ENCODE data around the gene LAPTM5. TPM values are rescaled to one million over a fixed set of nuclear protein-coding genes. Genes with fewer than 3 reads are reported as not detected.

LAPTM5 gene
- total RNA-seq, 4 donors from 2014 or later, result 21.1 to 67.8 (median 43.1) TPM

GRCh38 chr1:30738040-30738714 lies 19.4 kb downstream of the LAPTM5 start:
- H3K4me3 ChIP-seq, result no peak overlapping the region
- no peak overlapping the region for H3K27ac ChIP-seq
- peaks cover 0 to 14% (median 2%) of the 10 kb centered on the region in 4 donors for H3K4me1 ChIP-seq
- WGBS, 2 donors, result 89 to 95% methylated on average over 5 of the region's 5 CpGs
- H3K27me3 ChIP-seq, result no peaks in the 10 kb centered on the region
- no peaks in the 10 kb centered on the region for H3K9me3 ChIP-seq
- peaks cover 0 to 6% (median 3%) of the 10 kb centered on the region in 3 donors for H3K36me3 ChIP-seq
- TF ChIP-seq EP300 (IDR thresholded peaks at IDR 0.05) (no peak), CTCF (IDR thresholded peaks at IDR 0.05) (no peak), POLR2A (IDR thresholded peaks at IDR 0.05) (no peak)
- no peak for DNase-seq (ENCODE audit: low spot score in 2 of 2)

- Histone ChIP-seq H3K27me3 (no peaks in the 10 kb centered on the region), H3K4me3 (no peak overlapping the region), H3K9me3 (no peaks in the 10 kb centered on the region), H3K4me1 (peaks cover 0 to 9% (median 7%) of the 10 kb centered on the region in 4 donors), H3K27ac (no peak overlapping the region), H3K36me3 (peaks cover 0 to 6% (median 3%) of the 10 kb centered on the region in 3 donors)
- 88 to 95% methylated on average over 14 of the region's 14 CpGs for WGBS, 2 donors
- DNase-seq (ENCODE audit: low spot score in 2 of 2), result no peak
- TF ChIP-seq CTCF (IDR thresholded peaks at IDR 0.05) (no peak), POLR2A (IDR thresholded peaks at IDR 0.05) (no peak), EP300 (IDR thresholded peaks at IDR 0.05) (no peak)
These were observed 20.1 kb downstream of the LAPTM5 start for GRCh38 chr1:30737357-30738039.

- Histone ChIP-seq H3K4me1 (peaks cover 0 to 10% (median 9%) of the 10 kb centered on the region in 4 donors), H3K9me3 (no peaks in the 10 kb centered on the region), H3K27me3 (no peaks in the 10 kb centered on the region), H3K4me3 (no peak overlapping the region), H3K36me3 (peaks cover 0 to 6% (median 3%) of the 10 kb centered on the region in 3 donors), H3K27ac (no peak overlapping the region)
- DNase-seq (ENCODE audit: low spot score in 2 of 2), result no peak
- no peak for TF ChIP-seq POLR2A (IDR thresholded peaks at IDR 0.05)
- no peak for TF ChIP-seq CTCF (IDR thresholded peaks at IDR 0.05)
- TF ChIP-seq EP300 (IDR thresholded peaks at IDR 0.05), result no peak
- 90 to 93% methylated on average over 6 of the region's 6 CpGs for WGBS, 2 donors
These were observed 21.7 kb downstream of the LAPTM5 start for GRCh38 chr1:30735668-30736498.

GRCh38 chr1:30735124-30735523 lies 22.4 kb downstream of the LAPTM5 start:
- DNase-seq (ENCODE audit: low spot score in 2 of 2), result no peak
- 94% methylated on average over 6 of the region's 6 CpGs for WGBS, 2 donors
- peaks cover 0 to 6% (median 3%) of the 10 kb centered on the region in 3 donors for H3K36me3 ChIP-seq
- H3K4me1 ChIP-seq, result peaks cover 0 to 16% (median 15%) of the 10 kb centered on the region in 4 donors
- no peaks in the 10 kb centered on the region for H3K27me3 ChIP-seq
- TF ChIP-seq POLR2A (IDR thresholded peaks at IDR 0.05), result no peak
- no peak for TF ChIP-seq CTCF (IDR thresholded peaks at IDR 0.05)
- TF ChIP-seq EP300 (IDR thresholded peaks at IDR 0.05), result no peak
- H3K9me3 ChIP-seq, result no peaks in the 10 kb centered on the region
- no peak overlapping the region for H3K4me3 ChIP-seq
- H3K27ac ChIP-seq, result no peak overlapping the region
